A549 (cell line): ENCODE results near the gene SLC44A2. TPM values are rescaled to one million over a fixed set of nuclear protein-coding genes. Genes with fewer than 3 reads are reported as not detected.

Experiments used
- ATAC-seq, 2 experiments: fragments of 200-7000 bp in 1 of 2; fragments of >200 bp in 1 of 2; cut with Nextera tagmentation in 1 of 2; cut with Tn5 transposase in 1 of 2; 3 replicates each; pipeline versions ENCODE4 v1.8.0 to v1.9.1; 2018 to 2020; ENCODE audit warnings: mild to moderate bottlenecking in 1 of 2, moderate library complexity in 1 of 2
- CTCF ChIA-PET: fragments of 300-600 bp; sonication (Branson Sonifier 250); formaldehyde crosslinking; extraction: SDS; loops from one replicate; lab custom pipeline; 2021; ENCODE audit warnings: antibody characterized with exemption, inconsistent platforms; lab: Yijun Ruan, JAX
- POLR2A ChIA-PET: fragments of 350-600 bp; formaldehyde crosslinking; extraction: SDS; loops from one replicate; lab custom pipeline; 2021; ENCODE audit warnings: antibody characterized with exemption, inconsistent platforms; lab: Yijun Ruan, JAX
- DNase-seq, 2 experiments: peaks; one replicate each; pipeline versions ENCODE4 v3.0.0 to v3.0.0-alpha.2; 2011 to 2016; ENCODE audit warnings: low read depth in 1 of 2, low spot score in 1 of 2
- FAIRE-seq: peaks from 2 replicates; lab custom pipeline; 2011; peaks lifted over from hg19 to GRCh38; lab: Jason Lieb, UNC
- H3K27ac ChIP-seq, 2 experiments: fragments of >200 bp; sonication (Bioruptor Twin); formaldehyde crosslinking; 3 replicates each; pipeline ENCODE4 v1.5.1; 2016 to 2017
- H3K4me1 ChIP-seq: fragments of >200 bp; sonication (Bioruptor Twin); formaldehyde crosslinking; 3 replicates; pipeline ENCODE4 v1.6.1; 2016
- H3K4me2 ChIP-seq: fragments of >200 bp; sonication (Bioruptor Twin); formaldehyde crosslinking; 3 replicates; pipeline ENCODE4 v1.6.1; 2016
- H3K4me3 ChIP-seq: fragments of >200 bp; sonication (Bioruptor Twin); formaldehyde crosslinking; 3 replicates; pipeline ENCODE4 v1.5.1; 2016
- H3K9me3 ChIP-seq: fragments of >200 bp; sonication (Bioruptor Twin); formaldehyde crosslinking; 3 replicates; pipeline ENCODE4 v1.6.1; 2016
- BCL3 ChIP-seq: fragments of >200 bp; sonication (Bioruptor Twin); formaldehyde crosslinking; IDR thresholded peaks from 3 replicates; pipeline ENCODE4 v1.6.1; 2016
- BHLHE40 ChIP-seq: IDR thresholded peaks from 2 replicates; pipeline ENCODE4 v1.6.1; 2012; ENCODE audit warnings: low read depth, low read length, inconsistent platforms
- CBX8 ChIP-seq: fragments of 200-600 bp; sonication (generic); IDR thresholded peaks from 2 replicates; pipeline ENCODE4 v1.6.1; 2016
- E2F6 ChIP-seq: IDR thresholded peaks from 2 replicates; pipeline ENCODE4 v1.6.1; 2012; ENCODE audit warnings: low read depth, borderline replicate concordance
- FOSL2 ChIP-seq, 2 experiments: fragments of 450-650 bp in 1 of 2; fragments of >200 bp in 1 of 2; sonication (Bioruptor Twin) in 1 of 2; formaldehyde crosslinking; IDR thresholded peaks; 2 replicates each; pipeline versions ENCODE4 v1.5.0 to v1.6.1; 2016 to 2020; ENCODE audit warnings: mild to moderate bottlenecking in 1 of 2, moderate library complexity in 1 of 2
- GATA3 ChIP-seq: IDR thresholded peaks from 2 replicates; pipeline ENCODE4 v1.6.1; 2012; ENCODE audit warnings: borderline replicate concordance
- HMGXB4 ChIP-seq: fragments of 250-450 bp; sonication (Bioruptor Pico); IDR thresholded peaks from 2 replicates; pipeline ENCODE4 v1.5.0; 2021; ENCODE audit warnings: mild to moderate bottlenecking, moderate library complexity, borderline replicate concordance
- HOXA7 ChIP-seq: fragments of 250-450 bp; sonication (Bioruptor Pico); IDR thresholded peaks from 2 replicates; pipeline ENCODE4 v1.5.0; 2020; ENCODE audit warnings: mild to moderate bottlenecking, moderate library complexity
- HOXB5 ChIP-seq: fragments of 250-450 bp; sonication (Bioruptor Pico); IDR thresholded peaks from 2 replicates; pipeline ENCODE4 v1.5.0; 2020; ENCODE audit warnings: mild to moderate bottlenecking, moderate library complexity
- KDM1A ChIP-seq: fragments of 200-600 bp; sonication (generic); IDR thresholded peaks from 2 replicates; pipeline ENCODE4 v1.6.1; 2016; ENCODE audit warnings: low read depth, mild to moderate bottlenecking
- MAFK ChIP-seq: fragments of 450-650 bp; IDR thresholded peaks from 2 replicates; pipeline ENCODE4 v1.6.1; 2014; ENCODE audit not compliant: partially characterized antibody
- NPAS2 ChIP-seq: fragments of 250-450 bp; sonication (Bioruptor Pico); IDR thresholded peaks from 2 replicates; pipeline ENCODE4 v1.8.0; 2022; ENCODE audit warnings: mild to moderate bottlenecking, moderate library complexity, borderline replicate concordance
- PHF8 ChIP-seq: fragments of 200-600 bp; sonication (generic); IDR thresholded peaks from 2 replicates; pipeline ENCODE4 v1.6.1; 2016; ENCODE audit warnings: low read depth, mild to moderate bottlenecking, antibody characterized with exemption, moderate library complexity, borderline replicate concordance
- POLR2A ChIP-seq: IDR thresholded peaks from 2 replicates; pipeline ENCODE4 v1.6.1; 2012; ENCODE audit warnings: mild to moderate bottlenecking, low read length
- RARB ChIP-seq: fragments of 250-450 bp; sonication (Bioruptor Pico); IDR thresholded peaks from 2 replicates; pipeline ENCODE4 v1.8.0; 2021; ENCODE audit warnings: mild to moderate bottlenecking, moderate library complexity
- RCOR1 ChIP-seq: fragments of 150-350 bp; IDR thresholded peaks from 2 replicates; pipeline ENCODE4 v1.6.1; 2014; ENCODE audit warnings: antibody characterized with exemption, low read length, low read depth
- SREBF2 ChIP-seq: fragments of 450-650 bp; IDR thresholded peaks from 2 replicates; pipeline ENCODE4 v1.6.1; 2014; ENCODE audit warnings: mild to moderate bottlenecking, moderate library complexity
- TFCP2L1 ChIP-seq: fragments of 250-450 bp; sonication (Bioruptor Pico); IDR thresholded peaks from 2 replicates; pipeline ENCODE4 v1.5.0; 2021; ENCODE audit warnings: mild to moderate bottlenecking
- USF2 ChIP-seq: fragments of 450-650 bp; IDR thresholded peaks from 2 replicates; pipeline ENCODE4 v1.6.1; 2014; ENCODE audit warnings: antibody characterized with exemption
- ZC3H11A ChIP-seq: fragments of 450-650 bp; IDR thresholded peaks from 2 replicates; pipeline ENCODE4 v1.6.1; 2014; ENCODE audit warnings: antibody characterized with exemption, mild to moderate bottlenecking
- ZNF302 ChIP-seq: fragments of 250-450 bp; sonication (Bioruptor Pico); IDR thresholded peaks from 2 replicates; pipeline ENCODE4 v1.9.0; 2021; ENCODE audit warnings: inconsistent platforms, mild to moderate bottlenecking, moderate library complexity
- WGBS: methylation state at CpG from one replicate; pipeline ENCODE4 v1.1.6; 2017; ENCODE audit errors: missing lambda C conversion rate; 5-methylcytosine and 5-hydroxymethylcytosine counted together
- polyA plus RNA-seq, 4 experiments: library from polyadenylated mRNA; depleted of rRNA in 3 of 4; stranded (reverse); fragments of >200 nt; fragmentation: RNase III in 1 of 4; extraction: RNeasy Plus Mini Kit Qiagen cat#74134 plus additional on column Dnase treatment in 1 of 4; gene quantifications; 2 replicates in 3 of 4; 3 replicates in 1 of 4; pipeline ENCODE4 v1.2.3, GENCODE V29; 2011 to 2017
- TF ChIP-seq, protein P1 (sequence below): IDR thresholded peaks from 2 replicates; pipeline ENCODE4 v1.6.1; 2012
- TF ChIP-seq, protein P2 (sequence below): fragments of 200-600 bp; sonication (generic); IDR thresholded peaks from 2 replicates; pipeline ENCODE4 v1.6.1; 2016; ENCODE audit warnings: antibody characterized with exemption, mild to moderate bottlenecking, moderate library complexity

The SLC44A2 gene
- polyA plus RNA-seq, 2 of the 4 experiments (the other 2 are of a cell fraction): 8.3 TPM

GRCh38 chr19:10651851-10652250, 26.5 kb downstream of the SLC44A2 start:
- peaks cover 16% of the 10 kb centered on the region; the same call in 2 of the 3 replicates for H3K4me1 ChIP-seq
- H3K4me3 ChIP-seq: no peak overlapping the region
- peak; percentile 98 for TF ChIP-seq MAFK
- TF ChIP-seq, protein P1, sequence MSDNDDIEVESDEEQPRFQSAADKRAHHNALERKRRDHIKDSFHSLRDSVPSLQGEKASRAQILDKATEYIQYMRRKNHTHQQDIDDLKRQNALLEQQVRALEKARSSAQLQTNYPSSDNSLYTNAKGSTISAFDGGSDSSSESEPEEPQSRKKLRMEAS: no peak
- ATAC-seq (no peak), FAIRE-seq (no peak), DNase-seq (no peak)
- ChIA-PET CTCF (interaction anchor here (1.0 kb wide), 2 partner anchors 71 to 160 kb away, joined by 3 to 6 read pairs; no protein-coding TSS in a partner anchor), POLR2A (no interaction called here)
- H3K27ac ChIP-seq: no peak overlapping the region
- H3K9me3 ChIP-seq: no peaks in the 10 kb centered on the region
- H3K4me2 ChIP-seq: peak overlapping the region; percentile 93
- 89% methylated on average over 4 of the region's 4 CpGs for WGBS

- H3K4me3 ChIP-seq: peak overlapping the region; percentile 83
- H3K4me2 ChIP-seq: peak overlapping the region; percentile 93
- no peaks in the 10 kb centered on the region for H3K9me3 ChIP-seq
- DNase-seq (no peak), ATAC-seq (peak in 1 of 2 experiments; percentile 32; a peak in 2 of 6 replicates), FAIRE-seq (no peak)
- H3K27ac ChIP-seq: peak overlapping the region; percentile 99
- CTCF ChIA-PET: interaction anchor here (1.2 kb wide), 1 partner anchor 72 kb away, joined by 3 read pairs; no protein-coding TSS in a partner anchor
- POLR2A ChIA-PET: no interaction called here
- peaks cover 19% of the 10 kb centered on the region; the same call in 2 of the 3 replicates for H3K4me1 ChIP-seq
- TF ChIP-seq CBX8 (no peak), PHF8 (peak; percentile 62; the same call in 1 of the 2 replicates), ZC3H11A (no peak), GATA3 (0 out of 2 replicates have a peak, but pooled peaks have one; percentile 9), BHLHE40 (no peak), RARB (CRISPR knock-in tag) (no peak), KDM1A (no peak; the same call in 1 of the 2 replicates), HOXA7 (no peak), E2F6 (no peak), RCOR1 (no peak)
- no CpG with 5 or more reads among the region's 18 CpGs for WGBS
Measured at GRCh38 chr19:10653482-10653731, 28.1 kb downstream of the SLC44A2 start.

GRCh38 chr19:10653732-10654609, 28.6 kb downstream of the SLC44A2 start, which contains the start of gene ILF3:
TSS of gene ILF3 (plus strand) at chr19:10654346. CDS start at chr19:10670606, 16,260 bp downstream.
- DNase-seq: peak; percentile 92 to 100
- H3K4me3 ChIP-seq: peak within 1 kb of the TSS; percentile 83
- POLR2A ChIA-PET: no interaction called here
- TF ChIP-seq, protein P1: peak; percentile 97
- TF ChIP-seq BCL3 (peak; percentile 68), FOSL2 (IDR thresholded peaks at IDR 0.05) (no peak), FOSL2 (CRISPR knock-in tag; IDR thresholded peaks at IDR 0.05) (peak; percentile 48), POLR2A (peak; percentile 67), TFCP2L1 (CRISPR knock-in tag) (no peak), BHLHE40 (peak; percentile 83), USF2 (peak; percentile 100), SREBF2 (no peak), NPAS2 (peak; percentile 71; the same call in 1 of the 2 replicates), ZNF302 (CRISPR knock-in tag) (no peak), HMGXB4 (CRISPR knock-in tag) (no peak), HOXB5 (peak; percentile 66; the same call in 1 of the 2 replicates)
- TF ChIP-seq, protein P2, sequence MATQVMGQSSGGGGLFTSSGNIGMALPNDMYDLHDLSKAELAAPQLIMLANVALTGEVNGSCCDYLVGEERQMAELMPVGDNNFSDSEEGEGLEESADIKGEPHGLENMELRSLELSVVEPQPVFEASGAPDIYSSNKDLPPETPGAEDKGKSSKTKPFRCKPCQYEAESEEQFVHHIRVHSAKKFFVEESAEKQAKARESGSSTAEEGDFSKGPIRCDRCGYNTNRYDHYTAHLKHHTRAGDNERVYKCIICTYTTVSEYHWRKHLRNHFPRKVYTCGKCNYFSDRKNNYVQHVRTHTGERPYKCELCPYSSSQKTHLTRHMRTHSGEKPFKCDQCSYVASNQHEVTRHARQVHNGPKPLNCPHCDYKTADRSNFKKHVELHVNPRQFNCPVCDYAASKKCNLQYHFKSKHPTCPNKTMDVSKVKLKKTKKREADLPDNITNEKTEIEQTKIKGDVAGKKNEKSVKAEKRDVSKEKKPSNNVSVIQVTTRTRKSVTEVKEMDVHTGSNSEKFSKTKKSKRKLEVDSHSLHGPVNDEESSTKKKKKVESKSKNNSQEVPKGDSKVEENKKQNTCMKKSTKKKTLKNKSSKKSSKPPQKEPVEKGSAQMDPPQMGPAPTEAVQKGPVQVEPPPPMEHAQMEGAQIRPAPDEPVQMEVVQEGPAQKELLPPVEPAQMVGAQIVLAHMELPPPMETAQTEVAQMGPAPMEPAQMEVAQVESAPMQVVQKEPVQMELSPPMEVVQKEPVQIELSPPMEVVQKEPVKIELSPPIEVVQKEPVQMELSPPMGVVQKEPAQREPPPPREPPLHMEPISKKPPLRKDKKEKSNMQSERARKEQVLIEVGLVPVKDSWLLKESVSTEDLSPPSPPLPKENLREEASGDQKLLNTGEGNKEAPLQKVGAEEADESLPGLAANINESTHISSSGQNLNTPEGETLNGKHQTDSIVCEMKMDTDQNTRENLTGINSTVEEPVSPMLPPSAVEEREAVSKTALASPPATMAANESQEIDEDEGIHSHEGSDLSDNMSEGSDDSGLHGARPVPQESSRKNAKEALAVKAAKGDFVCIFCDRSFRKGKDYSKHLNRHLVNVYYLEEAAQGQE: peak; percentile 48; the same call in 1 of the 2 replicates

More at GRCh38 chr19:10653732-10654609, 28.6 kb downstream of the SLC44A2 start, which contains the start of gene ILF3:
- Histone ChIP-seq H3K27ac (peak within 1 kb of the TSS; percentile 99), H3K9me3 (no peaks in the 10 kb centered on the region), H3K4me1 (peaks cover 23% of the 10 kb centered on the region), H3K4me2 (peak within 1 kb of the TSS; percentile 96)
- 1% methylated on average over 12 of the region's 91 CpGs for WGBS
- ATAC-seq (peak; percentile 82 to 87), FAIRE-seq (no peak)
- CTCF ChIA-PET: interaction anchor here (1.2 kb wide), 1 partner anchor 72 kb away, joined by 3 read pairs; no protein-coding TSS in a partner anchor
